ENCODE measurements around the gene RHOXF1.

- TF ChIP-seq CTCF (IDR thresholded peaks at IDR 0.05) (no peak), EZH2 (IDR thresholded peaks at IDR 0.05; ENCODE audit: borderline replicate concordance, insufficient read depth, low read depth, low read length, poor library complexity, severe bottlenecking) (no peak)
Observed at GRCh38 chrX:120136840-120137239, 21.1 kb upstream of the RHOXF1 start.
